GM21381 (cell line): Measurements from ENCODE around the gene SYF2.

Experiments used
- ATAC-seq: cut with Tn5 transposase; IDR thresholded peaks from one replicate; pipeline ENCODE4 v1.9.1; 2021; ENCODE audit warnings: mild to moderate bottlenecking, moderate library complexity; ENCODE audit not compliant: unreplicated experiment

Gene SYF2

DNA sequence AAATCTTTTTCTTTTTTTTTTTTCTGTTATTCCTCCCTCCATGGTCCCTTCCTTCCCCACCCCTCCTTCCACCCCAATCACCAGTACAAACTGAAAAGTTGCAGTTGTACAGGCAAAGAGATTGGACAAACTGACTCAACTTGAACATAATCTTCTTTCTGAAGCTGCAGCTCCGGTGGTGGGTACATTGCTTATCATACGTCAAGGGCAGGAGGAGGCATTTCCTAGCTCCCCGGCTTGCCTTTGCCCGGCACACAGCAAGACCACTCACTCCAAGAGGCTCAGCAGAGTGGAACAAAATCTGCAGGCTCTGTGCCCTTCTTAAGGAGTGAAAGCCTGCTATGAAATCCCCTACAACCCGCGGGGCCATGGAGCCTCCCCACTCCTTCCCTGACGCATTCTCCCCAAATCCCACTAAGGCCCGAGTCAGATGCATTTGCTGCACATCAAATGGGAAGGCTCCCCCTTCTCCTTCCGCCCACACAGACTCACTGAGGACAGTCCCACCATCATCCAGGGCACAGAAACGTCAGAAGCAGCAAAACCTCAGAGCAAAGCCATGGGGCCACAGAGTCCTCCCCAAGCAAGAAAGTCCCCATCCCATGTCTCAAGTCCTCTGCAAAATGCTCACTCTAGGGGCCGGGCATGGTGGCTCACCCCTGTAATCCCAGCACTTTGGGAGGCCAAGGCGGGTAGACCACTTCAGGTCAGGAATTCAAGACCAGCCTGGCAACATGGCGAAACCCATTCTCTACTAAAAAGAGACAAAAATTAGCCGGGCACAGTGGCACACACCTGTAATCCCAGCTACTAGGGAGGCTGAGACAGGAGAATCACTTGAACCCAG is 45.9 kb downstream of the SYF2 start:
- ATAC-seq = no peak

GRCh38 chr1:25185409-25186160 is 46.7 kb downstream of the SYF2 start:
- no peak for ATAC-seq

GRCh38 chr1:25184001-25184762 is 48.1 kb downstream of the SYF2 start:
- no peak for ATAC-seq

DNA sequence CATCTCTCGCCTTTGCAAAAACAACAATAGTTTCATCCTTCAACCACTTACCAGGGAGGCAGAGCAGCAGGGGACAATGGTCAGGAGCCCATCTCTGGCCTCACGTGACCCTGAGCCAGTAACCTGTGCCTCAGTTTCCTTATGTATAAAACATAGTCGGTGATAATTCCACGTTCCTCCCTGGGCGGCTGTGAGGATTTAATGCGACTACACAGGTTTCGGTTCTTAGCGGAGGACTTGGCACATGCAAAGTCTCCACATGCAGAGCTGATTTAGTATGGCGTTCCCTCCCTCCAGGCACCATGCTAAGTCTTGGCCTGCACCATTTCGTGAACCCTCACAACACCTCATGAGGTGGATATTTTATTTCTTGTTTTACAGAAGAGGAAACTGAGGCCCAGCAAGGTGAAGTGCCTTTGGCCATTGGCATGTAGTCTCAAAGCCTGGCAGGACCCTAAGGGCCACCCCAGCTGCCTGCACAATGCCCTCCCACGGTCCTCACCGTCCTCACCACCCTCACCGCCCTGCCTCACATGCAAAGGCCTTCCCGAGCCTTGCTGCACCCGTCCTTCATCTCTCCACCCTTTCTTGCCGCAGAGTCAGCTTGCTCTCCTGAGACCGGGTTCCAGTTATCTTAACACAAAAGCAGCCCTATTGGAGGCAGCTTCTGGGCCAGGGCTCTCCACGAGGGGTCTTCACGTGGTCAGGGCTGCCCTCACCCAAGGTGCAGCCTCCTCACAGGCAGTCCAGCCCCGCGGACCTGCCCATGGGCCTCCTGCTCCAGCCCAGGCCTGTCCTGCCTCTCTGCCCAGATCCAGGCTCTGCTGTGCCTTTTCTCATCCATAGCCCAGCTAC is 48.9 kb downstream of the SYF2 start:
- ATAC-seq = no peak

DNA sequence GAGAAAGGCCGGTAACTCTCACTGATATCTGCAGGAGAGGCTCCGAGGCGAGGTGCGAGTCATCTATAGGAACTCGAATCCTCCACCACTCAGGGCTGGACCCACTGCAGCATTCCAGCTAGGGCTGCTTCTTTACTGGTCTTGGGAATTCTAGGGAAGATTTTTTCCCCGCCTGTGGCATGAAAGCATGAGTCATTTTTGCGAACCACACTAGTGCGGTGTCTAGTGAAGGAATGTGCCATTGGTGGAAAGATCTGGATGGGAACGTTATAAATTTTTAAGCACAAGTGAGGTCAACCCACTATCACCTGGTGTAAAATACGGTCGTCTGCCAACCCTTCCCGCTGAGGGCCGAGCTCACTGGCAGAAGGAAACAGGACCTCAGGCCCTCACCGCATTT is 49.7 kb downstream of the SYF2 start:
- no peak for ATAC-seq

DNA sequence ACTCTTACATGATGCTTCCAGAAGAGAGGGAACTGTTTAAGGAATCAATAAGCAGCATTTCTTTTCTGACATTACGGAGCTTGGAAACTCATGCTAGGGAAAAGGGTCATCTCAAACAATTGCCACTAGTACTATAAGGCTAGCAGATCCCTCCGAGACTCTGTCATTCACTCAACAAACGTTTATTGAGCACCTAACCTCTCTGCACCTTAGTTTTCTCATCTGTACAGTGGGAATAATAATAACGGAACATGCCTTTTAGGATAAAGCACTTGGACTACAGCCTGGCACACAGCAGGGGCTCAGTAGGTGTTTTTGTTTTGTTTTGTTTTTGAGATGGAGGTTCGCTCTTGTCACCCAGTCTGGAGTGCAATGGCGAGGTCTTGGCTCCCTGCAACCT is 51.3 kb downstream of the SYF2 start:
- ATAC-seq = no peak

DNA sequence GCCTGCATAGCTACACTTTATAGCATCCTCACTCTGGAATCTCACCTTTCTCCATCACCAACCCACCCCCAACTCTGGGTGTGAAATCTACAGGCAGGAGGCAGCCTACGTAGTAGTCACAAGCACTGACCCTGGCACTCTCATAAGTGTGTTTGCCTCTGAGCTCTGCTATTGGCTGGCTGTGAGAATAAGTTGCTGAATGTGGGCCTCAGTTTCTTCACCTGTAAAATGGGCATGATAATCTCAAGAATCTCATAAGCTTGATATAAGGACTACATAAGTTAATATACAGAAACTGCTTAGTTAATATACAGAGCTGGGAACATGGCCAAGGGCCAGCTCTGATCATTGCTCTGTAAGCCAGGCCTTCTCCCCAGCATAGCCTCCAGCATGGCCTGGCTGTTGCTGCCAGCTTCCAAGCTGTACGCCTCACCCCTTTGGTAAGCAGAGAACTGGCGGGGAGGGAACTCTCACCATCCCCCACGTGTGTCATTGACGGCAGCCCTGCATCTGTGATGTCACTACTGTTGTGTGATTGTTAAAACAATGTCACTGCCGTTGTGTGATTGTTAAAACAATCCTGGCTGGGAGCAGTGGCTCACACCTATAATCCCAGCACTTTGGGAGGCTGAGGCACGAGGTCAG is 53.3 kb downstream of the SYF2 start:
- no peak for ATAC-seq

DNA sequence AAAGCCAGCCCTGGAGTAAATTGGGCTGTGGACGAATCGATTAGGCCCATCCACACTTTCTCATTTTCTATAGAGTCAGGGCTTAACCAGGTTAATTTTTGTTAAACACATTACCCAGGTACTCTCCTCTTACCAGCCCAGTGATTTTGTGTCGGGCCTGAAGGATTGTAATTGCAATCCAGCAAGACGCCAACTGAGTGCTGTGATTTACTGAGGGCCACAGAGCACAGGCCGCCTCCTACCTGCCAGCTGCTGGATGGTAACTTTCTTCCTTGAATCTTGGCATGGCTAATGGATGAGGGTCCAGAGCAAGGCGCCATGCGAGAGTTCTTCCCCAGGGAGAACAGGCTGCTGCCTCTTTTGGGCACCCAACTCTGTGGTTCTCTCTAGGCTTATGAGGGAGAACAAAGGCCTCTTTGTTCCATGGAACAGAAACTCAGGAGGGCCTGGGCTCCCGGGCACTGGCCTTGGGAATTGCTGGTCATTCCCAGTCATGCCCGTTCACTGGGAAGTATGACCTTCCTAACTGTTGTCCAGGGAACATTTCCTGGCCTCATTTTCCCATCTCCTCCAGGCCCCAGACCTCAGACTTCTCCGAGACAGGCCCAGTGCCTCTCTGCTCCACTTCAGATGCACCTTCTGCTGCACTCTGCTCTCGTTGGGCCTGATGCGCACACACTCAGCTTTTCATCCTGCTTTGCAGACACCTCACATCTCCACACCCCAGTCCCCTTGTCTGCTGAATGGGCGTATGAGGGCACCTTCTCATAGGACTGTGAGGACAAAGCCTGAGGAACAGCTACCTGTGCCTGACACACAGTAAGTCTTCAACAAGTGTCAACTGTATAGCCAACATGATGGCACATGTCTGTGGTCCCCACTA is 57.3 kb downstream of the SYF2 start:
- ATAC-seq = no peak

DNA sequence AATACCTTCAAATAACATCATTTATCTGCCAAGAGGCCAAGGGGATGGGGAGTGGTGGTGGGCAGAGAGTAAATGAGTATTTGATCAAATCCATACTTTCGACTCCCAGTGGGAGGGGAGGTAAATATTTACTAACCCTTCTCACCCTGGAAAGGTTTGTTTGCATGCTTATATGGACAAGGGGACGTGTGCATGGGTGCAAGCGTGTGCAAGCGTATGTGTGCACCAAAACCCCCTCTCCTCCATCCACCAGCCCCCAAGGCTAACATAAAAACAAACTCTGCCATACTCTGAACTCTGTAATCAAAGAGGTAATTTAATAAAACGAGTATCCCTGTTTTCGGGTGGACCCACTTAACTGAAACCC is 58.0 kb downstream of the SYF2 start:
- no peak for ATAC-seq

- no peak for ATAC-seq
These were observed 58.4 kb downstream of the SYF2 start for GRCh38 chr1:25173809-25174340.
